ENCODE results near the gene LARP1B.

- TF ChIP-seq CTCF (IDR thresholded peaks at IDR 0.05; ENCODE audit: low read depth, low read length) = no peak
- no peak for TF ChIP-seq POLR2A (IDR thresholded peaks at IDR 0.05; ENCODE audit: extremely low read depth, insufficient read length)
- TF ChIP-seq MAX (IDR thresholded peaks at IDR 0.05; ENCODE audit: low read depth, low read length) = no peak
Measured at GRCh38 chr4:128123036-128123435, 61.9 kb downstream of the LARP1B start.
